ENCODE data around the gene CA6.
"Not testable (repeated sequence)": the region's sequence is repeated elsewhere in the genome, so short reads cannot be mapped to it uniquely, and the experiment has no call there.

Gene CA6

DNA sequence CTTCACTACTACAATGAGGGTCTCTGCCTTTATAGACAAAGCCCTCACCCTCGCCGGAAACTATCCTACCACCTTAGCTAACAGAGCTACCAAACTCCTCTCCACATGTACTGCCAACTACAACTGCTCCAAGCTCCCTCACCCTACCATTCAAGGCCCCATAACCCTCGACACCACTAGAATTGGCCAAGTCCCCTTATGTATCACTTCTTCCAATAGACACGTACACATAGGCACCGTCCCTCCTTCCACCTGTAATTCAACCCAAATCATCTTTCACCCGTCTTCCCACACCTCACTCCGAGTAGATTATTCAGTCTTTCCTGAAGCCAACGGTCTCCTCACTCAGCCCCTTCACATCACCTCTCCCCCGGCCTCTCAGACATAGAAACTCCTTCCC, 19.7 kb upstream of the CA6 start:
- WGBS, 2 experiments: 94 to 96% methylated on average over 9 of the region's 9 CpGs
- Histone ChIP-seq H3K27ac (ENCODE audit: insufficient read depth, low read depth, low read length, poor library complexity, severe bottlenecking) (no peak overlapping the region), H3K4me1 (ENCODE audit: control insufficient read depth, insufficient read depth, low read length) (no peaks in the 10 kb centered on the region), H3K4me3 (ENCODE audit: insufficient read depth, low read depth, low read length) (no peak overlapping the region), H3K36me3 (ENCODE audit: control insufficient read depth, insufficient read depth, low read length) (no peaks in the 10 kb centered on the region), H3K9me3 (ENCODE audit: control insufficient read depth, low read length) (no peaks in the 10 kb centered on the region), H3K27me3 (ENCODE audit: control insufficient read depth, insufficient read depth, low read length, poor library complexity, severe bottlenecking) (no peaks in the 10 kb centered on the region)

DNA sequence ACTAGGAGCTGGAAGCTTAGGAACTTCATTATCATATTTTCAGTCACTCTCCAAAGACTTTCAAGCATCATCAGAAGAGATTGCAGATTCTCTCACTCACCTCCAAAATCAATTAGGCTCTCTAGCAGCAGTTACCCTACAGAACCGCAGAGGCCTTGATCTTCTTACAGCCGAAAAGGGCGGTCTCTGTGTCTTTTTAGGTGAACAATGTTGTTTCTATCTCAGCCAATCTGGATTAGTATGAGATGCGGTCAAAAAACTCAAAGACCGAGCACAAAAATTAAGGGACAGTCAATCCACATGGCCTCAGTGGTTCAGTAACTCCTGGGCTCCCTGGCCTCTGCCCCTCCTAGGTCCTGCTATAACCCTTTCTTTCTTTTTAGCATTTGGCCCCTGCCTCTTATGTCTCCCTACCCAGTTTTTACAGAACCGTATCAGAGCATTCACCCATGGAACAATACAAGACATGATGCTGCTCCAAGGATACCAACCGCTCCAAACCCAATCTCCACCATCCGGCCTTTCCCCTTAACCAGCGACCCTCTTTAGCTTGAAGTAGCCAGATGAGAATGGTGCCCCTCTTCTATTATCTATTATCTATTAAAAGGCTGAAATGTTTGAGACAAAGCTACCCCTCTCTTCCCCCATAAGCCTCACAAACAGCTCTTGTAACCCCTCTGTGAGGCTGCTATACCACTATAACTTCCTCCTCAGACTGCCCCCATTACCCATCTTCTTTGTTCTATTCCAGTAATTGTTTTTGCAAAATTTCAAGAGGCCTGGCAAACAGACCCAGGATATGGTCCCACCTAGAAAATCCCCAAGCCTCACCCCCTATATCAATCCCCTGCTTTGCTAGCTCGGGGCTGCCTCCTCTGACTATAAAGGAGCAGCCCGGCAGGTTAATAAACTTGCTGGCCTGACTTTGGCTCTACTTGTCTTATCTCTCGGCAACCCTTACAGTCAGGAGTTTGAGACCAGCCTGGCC, 18.7 kb upstream of the CA6 start:
- H3K4me1 ChIP-seq (ENCODE audit: control insufficient read depth, insufficient read depth, low read length): no peaks in the 10 kb centered on the region
- H3K4me3 ChIP-seq (ENCODE audit: insufficient read depth, low read depth, low read length): no peak overlapping the region
- H3K27ac ChIP-seq (ENCODE audit: insufficient read depth, low read depth, low read length, poor library complexity, severe bottlenecking): no peak overlapping the region
- no peaks in the 10 kb centered on the region for H3K36me3 ChIP-seq (ENCODE audit: control insufficient read depth, insufficient read depth, low read length)
- 93 to 94% methylated on average over 12 of the region's 12 CpGs for WGBS, 2 experiments
- H3K9me3 ChIP-seq (ENCODE audit: control insufficient read depth, low read length): no peaks in the 10 kb centered on the region
- H3K27me3 ChIP-seq (ENCODE audit: control insufficient read depth, insufficient read depth, low read length, poor library complexity, severe bottlenecking): no peaks in the 10 kb centered on the region

DNA sequence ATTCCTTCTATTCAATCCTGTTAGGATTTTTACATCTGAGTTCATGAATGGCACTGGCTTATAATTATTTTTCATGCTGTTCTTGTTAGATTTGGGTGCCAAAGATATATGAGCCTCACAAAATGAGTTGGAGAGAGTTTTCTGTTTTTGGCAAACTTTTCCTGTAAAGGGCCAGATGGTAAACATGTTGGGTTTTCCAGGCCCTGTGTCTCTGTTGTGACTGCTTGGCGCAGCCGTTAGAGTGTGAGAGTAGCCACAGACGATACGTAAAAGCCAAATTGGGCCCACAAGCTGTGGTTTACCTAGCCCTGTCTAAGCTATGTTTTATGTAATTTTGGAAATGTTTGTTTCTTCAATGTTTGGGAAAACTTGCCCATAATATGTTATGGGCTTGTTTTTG, 15.6 kb upstream of the CA6 start:
- Histone ChIP-seq H3K36me3 (ENCODE audit: control insufficient read depth, insufficient read depth, low read length) (no peaks in the 10 kb centered on the region), H3K4me1 (ENCODE audit: control insufficient read depth, insufficient read depth, low read length) (no peaks in the 10 kb centered on the region), H3K27me3 (ENCODE audit: control insufficient read depth, insufficient read depth, low read length, poor library complexity, severe bottlenecking) (no peaks in the 10 kb centered on the region), H3K9me3 (ENCODE audit: control insufficient read depth, low read length) (no peaks in the 10 kb centered on the region), H3K4me3 (ENCODE audit: insufficient read depth, low read depth, low read length) (no peak overlapping the region), H3K27ac (ENCODE audit: insufficient read depth, low read depth, low read length, poor library complexity, severe bottlenecking) (no peak overlapping the region)
- WGBS, 2 experiments: 93 to 95% methylated on average over 4 of the region's 4 CpGs

DNA sequence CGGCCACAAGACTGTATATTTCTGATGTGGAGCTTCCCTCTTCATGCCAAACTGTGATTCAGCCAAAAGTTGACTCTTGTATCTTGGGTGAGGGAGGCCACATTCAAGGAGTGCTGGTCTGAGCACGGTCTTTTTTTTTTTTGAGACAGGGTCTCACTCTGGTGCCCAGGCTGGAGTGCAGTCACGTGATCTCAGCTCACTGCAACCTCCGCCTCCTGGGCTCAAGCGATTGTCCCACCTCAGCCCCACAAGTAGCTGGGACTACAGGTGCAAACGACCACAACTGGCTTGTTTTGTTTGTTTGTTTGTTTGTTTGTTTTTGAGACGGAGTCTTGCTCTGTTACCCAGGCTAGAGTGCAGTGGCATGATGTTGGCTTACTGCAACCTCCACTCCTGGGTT, 8.6 kb upstream of the CA6 start:
- not testable (repeated sequence) for H3K27me3 ChIP-seq (ENCODE audit: control insufficient read depth, insufficient read depth, low read length, poor library complexity, severe bottlenecking); H3K4me3 ChIP-seq (ENCODE audit: insufficient read depth, low read depth, low read length); H3K4me1 ChIP-seq (ENCODE audit: control insufficient read depth, insufficient read depth, low read length); H3K27ac ChIP-seq (ENCODE audit: insufficient read depth, low read depth, low read length, poor library complexity, severe bottlenecking); H3K36me3 ChIP-seq (ENCODE audit: control insufficient read depth, insufficient read depth, low read length); H3K9me3 ChIP-seq (ENCODE audit: control insufficient read depth, low read length)
- 92 to 93% methylated on average over 7 of the region's 7 CpGs for WGBS, 2 experiments

DNA sequence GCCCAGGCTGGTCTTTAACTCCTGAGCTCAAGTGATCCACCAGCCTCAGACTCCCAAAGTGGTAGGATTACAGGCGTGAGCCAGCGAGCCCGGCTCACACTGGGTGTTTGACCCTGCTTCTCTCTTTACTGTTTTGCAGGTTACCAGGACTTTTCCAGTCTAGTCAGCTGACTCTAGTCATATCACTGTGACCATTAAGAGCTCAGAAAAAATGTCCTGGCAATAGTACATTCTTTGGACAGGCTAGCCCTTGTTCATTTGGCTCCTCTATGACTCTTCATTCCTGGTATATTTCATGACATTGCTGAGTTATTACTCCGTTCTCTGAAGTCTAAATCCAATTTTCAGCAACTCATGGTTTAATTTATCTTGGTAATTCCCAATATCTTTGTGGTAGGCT, 8.0 kb upstream of the CA6 start:
- H3K27ac ChIP-seq (ENCODE audit: insufficient read depth, low read depth, low read length, poor library complexity, severe bottlenecking): no peak overlapping the region
- H3K36me3 ChIP-seq (ENCODE audit: control insufficient read depth, insufficient read depth, low read length): no peaks in the 10 kb centered on the region
- H3K27me3 ChIP-seq (ENCODE audit: control insufficient read depth, insufficient read depth, low read length, poor library complexity, severe bottlenecking): no peaks in the 10 kb centered on the region
- no peaks in the 10 kb centered on the region for H3K9me3 ChIP-seq (ENCODE audit: control insufficient read depth, low read length)
- no peaks in the 10 kb centered on the region for H3K4me1 ChIP-seq (ENCODE audit: control insufficient read depth, insufficient read depth, low read length)
- 93% methylated on average over 4 of the region's 4 CpGs for WGBS, 2 experiments
- H3K4me3 ChIP-seq (ENCODE audit: insufficient read depth, low read depth, low read length): no peak overlapping the region

DNA sequence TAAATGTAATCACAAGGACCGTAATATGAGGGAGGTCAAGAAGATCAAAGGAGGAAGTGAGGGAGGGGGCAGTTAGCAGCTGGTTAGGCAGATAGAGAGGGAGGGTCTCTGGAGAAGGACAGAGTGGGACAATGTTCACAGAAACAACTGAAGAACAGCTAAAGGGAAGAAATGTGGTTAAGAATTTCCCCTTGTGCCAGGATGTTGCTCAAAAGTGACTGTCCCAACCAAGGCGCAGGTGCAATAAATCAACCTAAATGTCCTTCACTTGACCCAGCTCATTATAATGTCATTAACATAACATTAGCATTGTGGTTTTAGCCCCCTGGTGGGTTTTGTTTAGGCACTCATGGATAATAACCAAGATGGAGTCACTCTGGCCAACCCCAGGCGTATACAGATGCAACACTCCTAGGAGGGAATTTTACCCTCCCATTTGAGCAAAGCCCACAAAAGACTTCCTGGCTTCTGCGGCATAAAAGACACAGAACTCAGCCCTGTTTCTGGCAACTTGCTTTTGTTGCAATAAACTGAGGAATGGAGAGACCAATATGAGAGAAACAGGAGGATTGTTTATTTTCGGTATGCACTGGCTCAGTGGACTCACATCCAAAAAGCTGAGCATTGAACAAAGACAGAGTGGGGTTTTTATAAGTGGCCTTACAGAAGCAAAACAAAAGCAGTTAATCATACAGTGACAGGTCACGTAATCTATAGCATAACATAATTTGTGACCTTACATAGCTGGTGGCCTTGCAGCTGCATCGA, 7.3 kb upstream of the CA6 start:
- Histone ChIP-seq H3K4me3 (ENCODE audit: insufficient read depth, low read depth, low read length) (no peak overlapping the region), H3K9me3 (ENCODE audit: control insufficient read depth, low read length) (no peaks in the 10 kb centered on the region), H3K27ac (ENCODE audit: insufficient read depth, low read depth, low read length, poor library complexity, severe bottlenecking) (no peak overlapping the region), H3K36me3 (ENCODE audit: control insufficient read depth, insufficient read depth, low read length) (no peaks in the 10 kb centered on the region), H3K27me3 (ENCODE audit: control insufficient read depth, insufficient read depth, low read length, poor library complexity, severe bottlenecking) (no peaks in the 10 kb centered on the region), H3K4me1 (ENCODE audit: control insufficient read depth, insufficient read depth, low read length) (peaks cover 5% of the 10 kb centered on the region)
- 92% methylated on average over 6 to 7 of the region's 7 CpGs for WGBS, 2 experiments

DNA sequence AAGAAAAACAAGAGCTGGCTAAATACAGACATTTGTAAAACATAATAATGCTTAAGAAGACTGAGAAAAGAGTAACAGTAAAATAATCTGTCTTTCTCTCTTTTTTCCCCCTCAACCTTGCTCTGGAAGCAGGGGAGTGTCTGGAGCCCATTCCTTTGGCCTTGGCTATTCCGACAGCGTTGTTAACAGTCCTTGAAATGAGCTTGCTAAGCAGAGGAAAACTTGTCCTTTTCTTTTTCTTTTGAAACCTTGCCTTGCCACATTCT, 6.7 kb upstream of the CA6 start:
- Histone ChIP-seq H3K36me3 (ENCODE audit: control insufficient read depth, insufficient read depth, low read length) (no peaks in the 10 kb centered on the region), H3K4me3 (ENCODE audit: insufficient read depth, low read depth, low read length) (no peak overlapping the region), H3K27ac (ENCODE audit: insufficient read depth, low read depth, low read length, poor library complexity, severe bottlenecking) (no peak overlapping the region), H3K9me3 (ENCODE audit: control insufficient read depth, low read length) (no peaks in the 10 kb centered on the region), H3K4me1 (ENCODE audit: control insufficient read depth, insufficient read depth, low read length) (peaks cover 10% of the 10 kb centered on the region), H3K27me3 (ENCODE audit: control insufficient read depth, insufficient read depth, low read length, poor library complexity, severe bottlenecking) (no peaks in the 10 kb centered on the region)
- 92 to 96% methylated on average over 2 of the region's 2 CpGs for WGBS, 2 experiments

DNA sequence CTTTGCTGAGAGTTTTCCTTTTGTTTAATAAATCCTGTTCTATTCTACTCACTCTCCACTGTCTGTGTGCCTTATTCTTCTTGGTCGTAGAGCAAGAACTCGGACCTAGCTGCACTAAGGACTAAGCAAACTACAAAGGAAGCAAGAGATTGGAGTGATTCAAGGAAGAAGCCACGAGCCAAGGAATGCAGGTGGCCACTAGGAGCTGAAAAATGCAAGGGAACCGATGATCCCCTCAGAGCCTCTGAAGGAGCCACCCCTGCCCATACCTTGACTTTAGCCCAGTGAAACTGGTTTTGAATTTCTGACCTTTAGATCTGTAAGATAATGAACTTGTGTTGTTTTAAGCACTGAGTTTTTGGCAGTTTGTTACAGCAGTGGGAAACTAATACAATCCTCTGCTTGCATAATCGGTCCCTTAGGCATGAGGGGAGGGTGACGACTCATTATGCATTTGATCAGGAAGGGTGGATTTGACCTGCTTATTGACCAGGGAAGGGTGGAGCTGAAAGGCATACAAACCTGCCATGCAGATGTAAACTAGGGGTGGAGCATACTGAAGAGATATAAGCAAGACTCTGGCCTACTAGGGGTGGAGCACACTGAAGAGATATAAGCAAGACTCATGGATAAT, 6.2 kb upstream of the CA6 start:
- Histone ChIP-seq H3K36me3 (ENCODE audit: control insufficient read depth, insufficient read depth, low read length) (no peaks in the 10 kb centered on the region), H3K9me3 (ENCODE audit: control insufficient read depth, low read length) (no peaks in the 10 kb centered on the region), H3K27ac (ENCODE audit: insufficient read depth, low read depth, low read length, poor library complexity, severe bottlenecking) (no peak overlapping the region), H3K4me1 (ENCODE audit: control insufficient read depth, insufficient read depth, low read length) (peaks cover 16% of the 10 kb centered on the region), H3K27me3 (ENCODE audit: control insufficient read depth, insufficient read depth, low read length, poor library complexity, severe bottlenecking) (no peaks in the 10 kb centered on the region), H3K4me3 (ENCODE audit: insufficient read depth, low read depth, low read length) (no peak overlapping the region)
- WGBS, 2 experiments: 92 to 95% methylated on average over 6 of the region's 6 CpGs

DNA sequence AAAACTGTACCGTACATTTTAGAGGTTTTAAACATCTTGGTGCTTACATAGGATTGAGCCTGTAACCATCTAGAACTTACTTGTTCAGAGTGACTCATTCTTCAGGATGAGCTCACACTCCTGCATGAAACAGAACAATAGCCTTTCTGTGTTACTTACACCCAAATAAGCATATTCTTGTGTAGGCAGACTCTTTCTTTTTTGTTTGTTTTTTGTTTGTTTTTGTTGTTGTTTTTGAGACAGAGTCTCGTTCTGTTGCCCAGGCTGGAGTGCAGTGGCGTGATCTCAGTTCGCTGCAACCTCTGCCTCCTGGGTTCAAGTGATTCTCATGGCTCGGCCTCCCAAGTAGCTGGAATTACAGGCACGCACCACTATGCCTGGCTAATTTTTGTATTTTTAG, 3.8 kb upstream of the CA6 start:
- Histone ChIP-seq H3K36me3 (ENCODE audit: control insufficient read depth, insufficient read depth, low read length) (no peaks in the 10 kb centered on the region), H3K4me3 (ENCODE audit: insufficient read depth, low read depth, low read length) (no peak overlapping the region), H3K27me3 (ENCODE audit: control insufficient read depth, insufficient read depth, low read length, poor library complexity, severe bottlenecking) (no peaks in the 10 kb centered on the region), H3K27ac (ENCODE audit: insufficient read depth, low read depth, low read length, poor library complexity, severe bottlenecking) (no peak overlapping the region), H3K4me1 (ENCODE audit: control insufficient read depth, insufficient read depth, low read length) (peaks cover 24% of the 10 kb centered on the region), H3K9me3 (ENCODE audit: control insufficient read depth, low read length) (no peaks in the 10 kb centered on the region)
- whole genome bisulfite sequencing, 2 experiments: 91% methylated on average over 6 of the region's 6 CpGs

Data from ectodermal cell (in vitro differentiated cells).